OCI-LY7 (cell line): ENCODE measurements around the gene MYL3.
A peak's percentile ranks its signal among the peaks of the same experiment; 100 is the strongest.

ENCODE experiments used
- CTCF ChIP-seq: fragments of 200-600 bp; sonication (generic); conservative IDR thresholded peaks from 2 replicates; pipeline ENCODE4 v1.5.1; 2014; ENCODE audit warnings: mild to moderate bottlenecking, antibody characterized with exemption, low read length, moderate library complexity, mixed read lengths
- EZH2phosphoT487 ChIP-seq: fragments of 200-600 bp; sonication (generic); IDR thresholded peaks from 2 replicates; pipeline ENCODE4 v1.6.1; 2018; ENCODE audit warnings: low read depth, borderline replicate concordance, mild to moderate bottlenecking, mixed run types, antibody characterized with exemption, low read length, moderate library complexity, mixed read lengths

GRCh38 chr3:46909535-46910161 is 46.4 kb upstream of the MYL3 start:
- TF ChIP-seq CTCF = peak; percentile 87
- TF ChIP-seq EZH2phosphoT487 = no peak
